Measurements from ENCODE around the gene TIGD6.

DNA sequence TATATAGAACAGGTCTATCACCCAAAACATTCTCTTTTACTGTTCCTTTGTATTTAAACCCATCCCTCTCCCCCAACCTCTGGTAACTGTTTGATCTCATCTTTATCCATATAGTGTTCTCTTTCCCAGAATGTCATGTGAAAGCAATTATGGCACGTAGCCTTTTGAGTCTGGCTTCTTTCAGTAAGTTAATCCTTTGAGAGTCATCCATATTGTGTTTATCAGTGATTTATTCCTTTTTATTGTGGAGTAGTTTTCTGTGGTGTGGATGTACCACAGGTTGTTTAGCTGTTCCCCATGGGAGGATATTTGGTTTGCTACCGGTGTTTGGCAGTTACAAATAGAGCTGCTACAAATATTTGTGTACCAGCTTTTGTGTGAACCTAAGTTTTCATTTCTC, 38.1 kb upstream of the TIGD6 start:
- no peak for TF ChIP-seq POLR2A (IDR thresholded peaks at IDR 0.05)
- TF ChIP-seq, protein P1, sequence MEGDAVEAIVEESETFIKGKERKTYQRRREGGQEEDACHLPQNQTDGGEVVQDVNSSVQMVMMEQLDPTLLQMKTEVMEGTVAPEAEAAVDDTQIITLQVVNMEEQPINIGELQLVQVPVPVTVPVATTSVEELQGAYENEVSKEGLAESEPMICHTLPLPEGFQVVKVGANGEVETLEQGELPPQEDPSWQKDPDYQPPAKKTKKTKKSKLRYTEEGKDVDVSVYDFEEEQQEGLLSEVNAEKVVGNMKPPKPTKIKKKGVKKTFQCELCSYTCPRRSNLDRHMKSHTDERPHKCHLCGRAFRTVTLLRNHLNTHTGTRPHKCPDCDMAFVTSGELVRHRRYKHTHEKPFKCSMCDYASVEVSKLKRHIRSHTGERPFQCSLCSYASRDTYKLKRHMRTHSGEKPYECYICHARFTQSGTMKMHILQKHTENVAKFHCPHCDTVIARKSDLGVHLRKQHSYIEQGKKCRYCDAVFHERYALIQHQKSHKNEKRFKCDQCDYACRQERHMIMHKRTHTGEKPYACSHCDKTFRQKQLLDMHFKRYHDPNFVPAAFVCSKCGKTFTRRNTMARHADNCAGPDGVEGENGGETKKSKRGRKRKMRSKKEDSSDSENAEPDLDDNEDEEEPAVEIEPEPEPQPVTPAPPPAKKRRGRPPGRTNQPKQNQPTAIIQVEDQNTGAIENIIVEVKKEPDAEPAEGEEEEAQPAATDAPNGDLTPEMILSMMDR (IDR thresholded peaks at IDR 0.05) = no peak
- no peak for TF ChIP-seq POLR2AphosphoS5 (IDR thresholded peaks at IDR 0.05)

All from gastroesophageal sphincter (tissue), 3 donors.